Hematopoietic multipotent progenitor cell treated with erythropoietin and hydrocortisone succinate and interleukin-3 and kit ligand, for 4 days (in vitro differentiated cells): ENCODE results near the gene BBS9.
"Not testable (repeated sequence)": the region's sequence is repeated elsewhere in the genome, so short reads cannot be mapped to it uniquely, and the experiment has no call there.

Experiments
- DNase-seq: peaks from one replicate; pipeline ENCODE4 v3.0.0-alpha.2; 2015

BBS9 gene

GRCh38 chr7:33286501-33286900 lies 157.1 kb downstream of the BBS9 start:
- DNase-seq, result no peak

- no peak for DNase-seq
These were observed 158.4 kb downstream of the BBS9 start for GRCh38 chr7:33287738-33288137.

- DNase-seq, result no peak
These were observed 169.5 kb downstream of the BBS9 start for GRCh38 chr7:33298848-33299247.

GRCh38 chr7:33299425-33299824 lies 170.1 kb downstream of the BBS9 start:
- no peak for DNase-seq

- DNase-seq, result no peak
These were observed 170.8 kb downstream of the BBS9 start for GRCh38 chr7:33300131-33300530.

DNA sequence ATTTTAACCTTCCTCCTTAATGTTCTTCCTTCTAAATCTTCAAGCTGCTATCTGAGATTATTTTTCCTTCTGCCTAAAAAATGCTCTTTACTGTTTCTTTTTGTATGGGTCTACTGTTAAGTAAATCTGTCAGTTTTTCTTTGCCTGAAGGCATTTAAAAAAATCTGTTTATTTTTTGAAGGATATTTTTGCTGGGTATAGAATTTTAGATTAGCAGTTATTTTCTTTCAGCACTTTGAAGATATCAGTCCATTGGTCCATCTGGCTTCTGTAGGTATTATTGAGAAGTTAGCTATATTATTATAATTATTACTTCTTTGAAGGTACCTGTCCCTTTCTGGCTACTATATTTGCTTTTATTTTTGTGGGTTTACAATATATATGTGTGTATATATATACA lies 171.4 kb downstream of the BBS9 start:
- no peak for DNase-seq

DNA sequence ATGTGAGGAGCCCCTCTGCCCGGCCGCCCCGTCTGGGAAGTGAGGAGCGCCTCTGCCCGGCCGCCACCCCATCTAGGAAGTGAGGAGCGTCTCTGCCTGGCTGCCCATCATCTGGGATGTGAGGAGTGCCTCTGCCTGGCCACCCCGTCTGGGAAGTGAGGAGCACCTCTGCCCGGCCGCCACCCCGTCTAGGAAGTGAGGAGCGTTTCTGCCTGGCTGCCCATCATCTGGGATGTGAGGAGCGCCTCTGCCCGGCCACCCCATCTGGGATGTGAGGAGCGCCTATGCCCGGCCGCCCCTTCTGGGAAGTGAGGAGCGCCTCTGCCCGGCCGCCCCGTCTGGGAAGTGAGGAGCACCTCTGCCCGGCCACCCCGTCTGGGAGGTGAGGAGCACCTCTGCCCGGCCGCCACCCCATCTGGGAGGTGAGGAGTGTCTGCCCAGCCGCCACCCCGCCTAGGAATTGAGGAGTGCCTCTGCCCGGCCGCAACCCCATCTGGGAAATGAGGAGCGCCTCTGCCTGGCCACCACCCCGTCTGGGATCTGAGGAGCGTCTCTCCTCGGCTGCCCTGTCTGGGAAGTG lies 174.7 kb downstream of the BBS9 start:
- DNase-seq, result not testable (repeated sequence)

DNA sequence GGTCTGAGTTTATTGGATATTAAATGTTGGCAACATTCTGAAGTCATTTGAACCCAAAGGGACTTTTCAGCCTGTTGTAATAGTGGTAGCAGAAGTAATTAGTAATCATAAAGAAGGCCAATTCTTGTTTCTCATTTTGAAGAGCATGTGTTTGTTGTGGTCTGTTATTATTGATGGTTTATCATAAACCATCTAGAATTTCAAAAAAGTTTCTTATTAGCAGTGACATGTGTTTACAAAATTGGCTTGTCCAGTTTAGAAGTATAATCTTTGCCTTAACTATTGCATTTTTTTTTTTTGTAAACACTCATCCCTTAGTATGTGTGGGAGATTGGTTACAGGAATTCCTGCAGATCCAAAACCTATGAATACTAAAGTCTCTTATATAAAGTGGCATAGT lies 177.8 kb downstream of the BBS9 start:
- DNase-seq, result no peak

DNA sequence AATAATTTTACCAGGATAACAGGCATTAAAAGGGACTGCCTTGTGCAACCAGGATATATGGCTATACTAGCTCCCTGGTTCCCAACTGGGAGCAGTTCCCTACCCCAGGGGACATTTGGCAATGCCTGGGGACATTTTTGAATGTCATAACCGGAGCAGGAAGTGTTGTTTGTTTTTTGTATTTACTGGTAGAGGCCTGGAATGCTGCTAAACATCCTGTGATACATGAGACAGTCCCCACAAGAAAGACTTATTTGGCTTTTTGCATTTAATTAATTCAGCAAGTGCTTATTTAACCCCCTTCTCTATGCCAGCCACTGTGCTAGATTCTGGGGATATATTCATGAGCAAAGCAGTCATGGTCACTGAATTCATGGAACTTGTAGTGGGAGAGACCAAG lies 181.2 kb downstream of the BBS9 start:
- DNase-seq, result no peak

- DNase-seq, result no peak
These were observed 196.6 kb downstream of the BBS9 start for GRCh38 chr7:33325754-33326484.

DNA sequence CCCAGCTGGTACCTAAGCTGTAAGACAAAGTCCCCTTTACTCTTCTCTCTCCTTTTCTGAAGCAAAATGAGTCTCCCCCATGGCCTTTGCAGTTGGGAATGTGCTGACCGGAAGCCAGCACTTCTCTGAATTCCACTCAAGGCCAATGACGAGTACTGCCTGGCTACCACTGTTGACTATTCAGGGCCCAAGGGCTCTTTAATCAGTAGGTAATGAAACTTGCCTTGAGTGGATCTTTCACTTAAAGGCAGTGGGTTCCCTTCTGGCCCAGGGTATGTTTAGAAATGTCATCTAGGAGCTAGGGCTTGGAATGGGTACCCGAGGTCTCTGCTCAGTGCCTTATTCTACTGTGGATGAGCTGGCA lies 197.1 kb downstream of the BBS9 start:
- no peak for DNase-seq

DNA sequence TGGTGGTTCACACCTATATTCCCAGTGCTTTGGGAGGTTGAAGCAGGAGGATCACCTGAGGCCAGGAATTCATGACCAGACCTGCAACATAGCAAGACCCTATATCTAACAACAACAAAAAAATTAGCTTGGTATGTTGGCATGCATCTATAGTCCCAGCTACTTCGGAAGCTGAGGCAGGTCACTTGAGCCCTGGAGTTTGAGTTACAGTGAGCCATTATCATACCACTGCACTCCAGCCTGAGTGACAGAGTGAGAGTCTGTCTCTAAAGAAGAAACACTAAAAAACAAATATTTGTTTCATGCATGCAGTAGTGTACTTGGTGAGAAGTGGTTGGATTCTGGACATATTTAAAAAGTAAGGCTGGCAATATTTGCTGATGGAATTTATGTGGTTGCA lies 198.1 kb downstream of the BBS9 start:
- no peak for DNase-seq

DNA sequence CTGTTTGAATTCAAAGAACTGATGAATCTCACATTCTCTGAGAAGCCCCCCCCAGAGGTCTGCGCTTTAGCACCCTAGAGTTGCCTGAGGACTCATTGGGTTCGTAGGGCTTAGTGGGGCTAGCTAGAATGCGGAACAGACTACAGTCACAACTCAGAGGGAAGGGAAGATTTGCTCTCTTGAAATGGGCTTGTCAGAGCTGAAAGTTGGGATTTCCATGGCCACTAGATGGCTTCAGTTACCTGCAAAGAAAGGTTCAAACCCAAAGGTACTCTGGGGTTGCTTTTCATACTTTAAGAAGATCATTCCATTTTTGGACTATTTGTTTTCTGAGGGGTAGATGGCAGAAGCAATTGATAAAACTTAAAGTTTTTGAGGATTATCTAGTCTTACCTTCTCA lies 205.0 kb downstream of the BBS9 start:
- DNase-seq, result peak; percentile 42

DNA sequence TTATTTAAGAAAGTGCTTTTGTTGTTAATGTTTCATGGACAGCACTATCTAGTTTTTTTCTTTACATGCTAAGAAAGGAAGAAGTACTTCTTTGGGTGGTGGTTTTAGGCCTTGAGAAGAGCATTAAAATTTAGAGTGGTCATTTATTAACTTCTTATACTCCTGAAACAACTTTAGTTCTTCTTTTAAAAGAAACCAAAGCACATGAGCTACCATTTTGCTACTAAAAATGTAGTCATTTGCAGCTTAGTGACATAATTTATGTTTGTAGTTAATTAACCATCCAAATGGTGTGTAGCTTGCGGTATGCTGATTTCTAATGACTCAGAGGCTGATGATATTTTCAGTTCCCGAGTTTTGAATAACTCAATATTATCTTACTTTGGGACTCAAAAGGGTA lies 207.5 kb downstream of the BBS9 start:
- DNase-seq, result no peak

- DNase-seq, result no peak
These were observed 209.9 kb downstream of the BBS9 start for GRCh38 chr7:33339074-33339790.

GRCh38 chr7:33346055-33346454 lies 216.7 kb downstream of the BBS9 start:
- DNase-seq, result no peak

GRCh38 chr7:33350577-33350976 lies 221.2 kb downstream of the BBS9 start:
- no peak for DNase-seq

- no peak for DNase-seq
These were observed 222.3 kb downstream of the BBS9 start for GRCh38 chr7:33351709-33352108.

- peak; percentile 13 for DNase-seq
These were observed 224.8 kb downstream of the BBS9 start for GRCh38 chr7:33354201-33354600.

- no peak for DNase-seq
These were observed 226.0 kb downstream of the BBS9 start for GRCh38 chr7:33355386-33355785.

GRCh38 chr7:33356336-33356735 lies 227.0 kb downstream of the BBS9 start:
- DNase-seq, result no peak

GRCh38 chr7:33357846-33358245 lies 228.5 kb downstream of the BBS9 start:
- no peak for DNase-seq

DNA sequence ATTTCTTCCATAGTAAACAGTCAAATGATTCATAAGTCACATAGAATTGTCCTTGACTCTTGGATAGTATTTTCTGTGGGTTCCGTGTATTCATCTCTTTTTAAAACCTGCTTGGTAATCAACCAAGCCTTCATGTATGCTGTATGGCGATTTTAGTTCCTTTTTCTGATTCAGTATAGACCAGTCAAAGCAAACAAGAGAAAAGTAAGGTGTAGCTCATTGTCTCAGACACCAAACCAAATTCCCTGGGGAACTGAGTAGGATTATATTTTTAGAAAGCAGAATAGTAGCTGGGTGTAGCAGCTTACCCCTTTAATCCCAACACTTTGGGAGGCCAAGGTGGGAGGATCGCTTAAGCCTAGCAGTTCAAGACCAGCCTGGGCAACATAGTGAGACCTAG lies 240.5 kb downstream of the BBS9 start:
- no peak for DNase-seq

- no peak for DNase-seq
These were observed 243.8 kb downstream of the BBS9 start for GRCh38 chr7:33373195-33373594.
